ENCODE results near the gene FGF1.

- TF ChIP-seq POLR2AphosphoS5 (IDR thresholded peaks at IDR 0.05): no peak
- TF ChIP-seq CTCF (IDR thresholded peaks at IDR 0.05): no peak
- no peak for TF ChIP-seq POLR2A (IDR thresholded peaks at IDR 0.05)
These were observed 24.7 kb downstream of the FGF1 start for GRCh38 chr5:142661143-142661542.

Measured in breast epithelium (tissue), 3 donors.